Caco-2 (cell line): ENCODE data around the gene KCNH2. TPM values are rescaled to one million over a fixed set of nuclear protein-coding genes. Genes with fewer than 3 reads are reported as not detected.
A peak's percentile ranks its signal among the peaks of the same experiment; 100 is the strongest.

Experiments
- BruUV-seq: library from RNA; stranded (reverse); fragments of 400-500 nt; replicated peaks from 2 replicates; lab custom pipeline; 2021; lab: Mats Ljungman, UMichigan
- CTCF ChIA-PET: fragments of 300-600 bp; sonication (Branson Sonifier 250); formaldehyde crosslinking; loops from one replicate; lab custom pipeline; 2022; ENCODE audit warnings: antibody characterized with exemption; lab: Charles Lee
- POLR2A ChIA-PET: fragments of 300-600 bp; sonication (Branson Sonifier 250); formaldehyde crosslinking; loops from one replicate; lab custom pipeline; 2022; ENCODE audit warnings: antibody characterized with exemption; lab: Charles Lee
- DNase-seq, 2 experiments: peaks; one replicate each; pipeline versions ENCODE4 v3.0.0 to v3.0.0-alpha.2; 2020 to 2022
- H3K27me3 ChIP-seq: replicated peaks from 2 replicates; pipeline ENCODE4 v1.6.0; 2011; ENCODE audit warnings: low read length; ENCODE audit not compliant: control insufficient read depth, insufficient read depth
- H3K36me3 ChIP-seq: 2 replicates; pipeline ENCODE4 v1.5.1; 2011; ENCODE audit warnings: low read length; ENCODE audit not compliant: control insufficient read depth, insufficient read depth
- H3K4me1 ChIP-seq: fragments of 250-450 bp; sonication (Bioruptor Pico); 2 replicates; pipeline ENCODE4 v1.5.1; 2020; ENCODE audit warnings: mild to moderate bottlenecking
- H3K4me3 ChIP-seq: 2 replicates; pipeline ENCODE4 v1.5.1; 2011; ENCODE audit warnings: low read depth, mild to moderate bottlenecking, control low read depth, low read length
- H3K9me3 ChIP-seq: fragments of 250-450 bp; sonication (Bioruptor Pico); 2 replicates; pipeline ENCODE4 v1.5.1; 2020; ENCODE audit warnings: mild to moderate bottlenecking, moderate library complexity
- H3K27ac Mint-ChIP-seq: one replicate; pipeline ENCODE4 v1.8.0; 2022; ENCODE audit warnings: mixed read lengths; ENCODE audit not compliant: unreplicated experiment
- H3K27me3 Mint-ChIP-seq: one replicate; pipeline ENCODE4 v1.8.0; 2022; ENCODE audit warnings: mixed read lengths; ENCODE audit not compliant: insufficient read depth, unreplicated experiment
- H3K36me3 Mint-ChIP-seq: one replicate; pipeline ENCODE4 v1.8.0; 2022; ENCODE audit warnings: mild to moderate bottlenecking, mixed read lengths; ENCODE audit not compliant: insufficient read depth, unreplicated experiment
- H3K4me1 Mint-ChIP-seq: one replicate; pipeline ENCODE4 v1.8.0; 2022; ENCODE audit warnings: low read depth, mixed read lengths; ENCODE audit not compliant: unreplicated experiment
- H3K4me3 Mint-ChIP-seq: one replicate; pipeline ENCODE4 v1.8.0; 2022; ENCODE audit warnings: mild to moderate bottlenecking, moderate library complexity, mixed read lengths; ENCODE audit not compliant: unreplicated experiment
- H3K9me3 Mint-ChIP-seq: one replicate; pipeline ENCODE4 v1.8.0; 2022; ENCODE audit warnings: mixed read lengths; ENCODE audit not compliant: unreplicated experiment
- intact Hi-C: fragments of 100-400 bp; cut with micrococcal nuclease; formaldehyde crosslinking; loops from one replicate; pipeline ENCODE4 v1.10.0; 2022; ENCODE audit not compliant: unreplicated experiment
- total RNA-seq: library from RNA; stranded (reverse); gene quantifications from 2 replicates; pipeline ENCODE4 v1.2.3, GENCODE V29; 2022
- TF ChIP-seq, protein P1 (sequence below), 2 experiments: fragments of 200-600 bp in 1 of 2; IDR thresholded peaks; 1 replicate in 1 of 2; 2 replicates in 1 of 2; pipeline versions ENCODE4 v1.5.1 to v1.8.0; 2011 to 2022; ENCODE audit warnings: antibody characterized with exemption in 1 of 2, control low read depth in 1 of 2, inconsistent platforms in 1 of 2, low read depth in 1 of 2, low read length in 1 of 2, mild to moderate bottlenecking in 1 of 2, moderate library complexity in 1 of 2; ENCODE audit not compliant: insufficient read depth in 1 of 2, severe bottlenecking in 1 of 2, unreplicated experiment in 1 of 2

The KCNH2 gene
- total RNA-seq, 1 experiment from 2014 or later, result 0.66 TPM

DNA sequence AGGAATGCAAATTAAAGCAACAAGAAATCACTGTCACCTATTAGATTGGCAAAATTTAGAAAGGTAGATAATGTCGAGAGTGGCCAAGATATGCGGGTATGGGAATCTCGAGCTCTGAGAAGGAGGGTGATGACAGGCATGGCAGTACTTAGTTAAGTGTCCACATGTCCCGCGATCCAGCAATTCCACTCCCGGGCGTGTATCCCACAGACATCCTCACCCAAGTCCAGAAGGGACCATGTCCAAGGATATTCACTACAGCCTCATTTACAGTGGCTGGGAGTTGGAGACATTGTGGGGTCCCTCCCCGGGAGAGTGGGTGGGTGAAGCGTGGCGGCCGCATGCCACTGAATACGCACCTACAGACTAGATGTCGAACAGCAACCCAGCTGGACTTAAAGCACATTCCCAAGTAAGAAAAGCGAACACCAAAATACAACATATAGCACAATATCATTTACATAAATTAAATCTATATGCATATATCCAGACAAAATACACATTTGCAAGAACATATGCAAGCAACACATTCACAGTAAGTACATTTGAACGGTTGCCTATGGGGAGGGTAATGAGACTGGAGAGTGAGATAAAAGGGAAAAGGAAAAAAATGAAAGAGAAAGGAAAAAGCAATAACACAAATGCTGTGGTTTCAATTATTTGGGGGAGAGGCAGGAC lies 9.9 kb downstream of the KCNH2 start:
- Histone ChIP-seq H3K9me3 (no peaks in the 10 kb centered on the region), H3K4me3 (no peak overlapping the region), H3K27me3 (no peaks in the 10 kb centered on the region), H3K4me1 (no peaks in the 10 kb centered on the region), H3K36me3 (no peaks in the 10 kb centered on the region)
- CTCF ChIA-PET, result interaction anchor here (1.5 to 1.6 kb wide), 2 partner anchors 50 to 60 kb away, joined by 3 to 4 read pairs; partner anchors contain the start of gene ABCB8
- POLR2A ChIA-PET, result no interaction called here
- DNase-seq, result no peak
- TF ChIP-seq, protein P1, sequence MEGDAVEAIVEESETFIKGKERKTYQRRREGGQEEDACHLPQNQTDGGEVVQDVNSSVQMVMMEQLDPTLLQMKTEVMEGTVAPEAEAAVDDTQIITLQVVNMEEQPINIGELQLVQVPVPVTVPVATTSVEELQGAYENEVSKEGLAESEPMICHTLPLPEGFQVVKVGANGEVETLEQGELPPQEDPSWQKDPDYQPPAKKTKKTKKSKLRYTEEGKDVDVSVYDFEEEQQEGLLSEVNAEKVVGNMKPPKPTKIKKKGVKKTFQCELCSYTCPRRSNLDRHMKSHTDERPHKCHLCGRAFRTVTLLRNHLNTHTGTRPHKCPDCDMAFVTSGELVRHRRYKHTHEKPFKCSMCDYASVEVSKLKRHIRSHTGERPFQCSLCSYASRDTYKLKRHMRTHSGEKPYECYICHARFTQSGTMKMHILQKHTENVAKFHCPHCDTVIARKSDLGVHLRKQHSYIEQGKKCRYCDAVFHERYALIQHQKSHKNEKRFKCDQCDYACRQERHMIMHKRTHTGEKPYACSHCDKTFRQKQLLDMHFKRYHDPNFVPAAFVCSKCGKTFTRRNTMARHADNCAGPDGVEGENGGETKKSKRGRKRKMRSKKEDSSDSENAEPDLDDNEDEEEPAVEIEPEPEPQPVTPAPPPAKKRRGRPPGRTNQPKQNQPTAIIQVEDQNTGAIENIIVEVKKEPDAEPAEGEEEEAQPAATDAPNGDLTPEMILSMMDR (IDR thresholded peaks at IDR 0.05; ENCODE audit: insufficient read depth in 1 of 2, low read depth in 1 of 2, low read length in 1 of 2, severe bottlenecking in 1 of 2, unreplicated experiment in 1 of 2), result no peak
- peaks cover under 1% of the 10 kb centered on the region for H3K4me1 Mint-ChIP-seq
- intact Hi-C loops, result no loop called here
- no TSS peak for BruUV-seq
- no peak overlapping the region for H3K4me3 Mint-ChIP-seq
- H3K36me3 Mint-ChIP-seq, result no peaks in the 10 kb centered on the region
- H3K27me3 Mint-ChIP-seq, result peaks cover 10% of the 10 kb centered on the region
- H3K9me3 Mint-ChIP-seq, result no peaks in the 10 kb centered on the region
- no peak overlapping the region for H3K27ac Mint-ChIP-seq

DNA sequence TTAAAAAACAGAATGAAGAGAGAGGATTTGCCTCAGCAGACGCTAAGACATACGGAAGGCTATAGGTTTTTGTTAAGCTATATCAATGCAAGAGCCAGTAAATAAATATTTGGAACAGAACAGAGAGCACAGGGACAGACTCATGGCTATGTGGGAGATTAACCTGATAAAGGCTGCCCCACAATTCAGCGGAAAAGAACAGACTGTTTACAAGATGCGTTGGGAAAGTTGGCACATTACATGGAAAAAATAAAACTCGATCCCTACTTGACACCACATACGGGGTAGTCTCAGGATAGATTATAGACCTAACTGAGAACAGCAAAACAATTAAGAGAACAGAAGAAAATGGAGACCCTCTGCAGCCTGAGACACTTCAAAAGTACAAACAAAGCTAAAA lies 10.8 kb downstream of the KCNH2 start:
- Mint-ChIP-seq H3K27ac (no peak overlapping the region), H3K4me1 (peaks cover 9% of the 10 kb centered on the region), H3K27me3 (peaks cover 10% of the 10 kb centered on the region), H3K9me3 (no peaks in the 10 kb centered on the region), H3K36me3 (no peaks in the 10 kb centered on the region), H3K4me3 (no peak overlapping the region)
- H3K36me3 ChIP-seq, result no peaks in the 10 kb centered on the region
- intact Hi-C loops, result no loop called here
- no peak overlapping the region for H3K4me3 ChIP-seq
- no TSS peak for BruUV-seq
- DNase-seq, result no peak
- no peaks in the 10 kb centered on the region for H3K27me3 ChIP-seq
- ChIA-PET POLR2A (no interaction called here), CTCF (no interaction called here)
- no peaks in the 10 kb centered on the region for H3K9me3 ChIP-seq
- no peaks in the 10 kb centered on the region for H3K4me1 ChIP-seq
- TF ChIP-seq, protein P1 (IDR thresholded peaks at IDR 0.05; ENCODE audit: insufficient read depth in 1 of 2, low read depth in 1 of 2, low read length in 1 of 2, severe bottlenecking in 1 of 2, unreplicated experiment in 1 of 2), result no peak

DNA sequence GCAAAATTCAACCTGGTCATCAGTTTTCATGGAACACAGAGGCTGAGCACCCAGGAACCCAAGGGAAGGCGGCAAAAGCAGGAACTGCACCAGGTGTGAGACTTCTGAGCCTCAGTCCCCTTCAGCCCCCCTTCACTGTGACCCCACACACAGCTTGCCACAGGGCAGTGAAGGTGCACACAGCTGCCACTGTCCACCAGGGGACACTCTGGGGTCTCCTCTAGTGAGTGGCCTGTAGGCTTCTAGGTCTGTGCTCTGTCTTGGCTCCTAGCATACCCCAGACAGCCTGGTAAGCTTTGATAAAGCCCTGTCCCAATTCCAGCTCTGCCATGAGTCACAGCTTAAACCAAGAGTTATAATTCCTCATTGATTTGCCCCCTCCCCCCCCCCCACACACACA lies 12.1 kb downstream of the KCNH2 start:
- Mint-ChIP-seq H3K9me3 (no peaks in the 10 kb centered on the region), H3K27ac (no peak overlapping the region), H3K36me3 (no peaks in the 10 kb centered on the region), H3K4me3 (no peak overlapping the region), H3K4me1 (peaks cover 12% of the 10 kb centered on the region), H3K27me3 (peaks cover 6% of the 10 kb centered on the region)
- Histone ChIP-seq H3K4me1 (no peaks in the 10 kb centered on the region), H3K9me3 (no peaks in the 10 kb centered on the region), H3K36me3 (no peaks in the 10 kb centered on the region), H3K4me3 (no peak overlapping the region), H3K27me3 (no peaks in the 10 kb centered on the region)
- CTCF ChIA-PET, result interaction anchor here (0.6 kb wide), 1 partner anchor 23 kb away, joined by 8 read pairs; no protein-coding TSS in a partner anchor
- POLR2A ChIA-PET, result no interaction called here
- TF ChIP-seq, protein P1 (IDR thresholded peaks at IDR 0.05; ENCODE audit: insufficient read depth in 1 of 2, low read depth in 1 of 2, low read length in 1 of 2, severe bottlenecking in 1 of 2, unreplicated experiment in 1 of 2), result peak in 1 of 2 experiments; percentile 72
- intact Hi-C loops, result no loop called here
- DNase-seq, result peak in 1 of 2 experiments; percentile 43
- BruUV-seq, result no TSS peak
